HG02943 (cell line): ENCODE measurements around the gene SCN10A.

ENCODE experiments used
- ATAC-seq: cut with Tn5 transposase; IDR thresholded peaks from one replicate; pipeline ENCODE4 v1.9.1; 2021; ENCODE audit warnings: mild to moderate bottlenecking, low read depth, moderate library complexity; ENCODE audit not compliant: unreplicated experiment

Gene SCN10A

DNA sequence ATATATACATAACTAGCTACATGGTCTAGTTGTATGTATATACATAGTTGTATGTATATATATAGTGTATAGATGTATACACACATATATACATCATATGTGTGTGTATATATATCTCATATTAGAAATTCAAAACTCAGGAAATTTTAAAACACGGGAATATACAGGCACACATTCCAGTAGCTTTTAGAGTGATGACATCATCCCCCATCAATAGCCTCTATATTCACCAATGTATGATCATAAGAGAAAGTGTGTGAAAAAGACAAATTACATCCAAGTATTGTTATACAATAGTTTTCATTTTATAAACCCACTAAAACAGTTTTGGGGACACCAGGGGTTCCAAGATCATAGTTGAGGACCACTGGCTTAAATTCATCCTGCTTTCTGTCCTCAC is 23.0 kb downstream of the SCN10A start:
- no peak for ATAC-seq

DNA sequence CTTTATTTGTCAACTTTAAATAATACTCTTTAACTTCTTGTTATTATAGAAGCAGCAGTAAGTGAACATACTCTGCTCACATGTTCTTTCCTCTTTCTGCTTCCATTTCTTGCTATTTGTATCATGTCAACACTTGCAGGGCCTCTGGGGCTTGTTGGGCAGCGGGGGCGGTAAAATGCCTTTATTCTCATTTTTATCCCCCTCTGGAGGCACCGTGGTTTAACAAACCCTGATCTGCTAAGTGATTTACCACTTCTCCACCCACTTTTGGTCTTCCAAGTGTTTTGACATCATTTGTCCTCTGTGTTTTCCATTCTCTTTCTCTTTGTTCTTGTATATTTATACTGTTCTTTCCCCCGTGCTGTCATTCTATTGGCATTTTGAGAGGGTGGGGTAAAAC is 33.9 kb downstream of the SCN10A start:
- ATAC-seq: no peak

DNA sequence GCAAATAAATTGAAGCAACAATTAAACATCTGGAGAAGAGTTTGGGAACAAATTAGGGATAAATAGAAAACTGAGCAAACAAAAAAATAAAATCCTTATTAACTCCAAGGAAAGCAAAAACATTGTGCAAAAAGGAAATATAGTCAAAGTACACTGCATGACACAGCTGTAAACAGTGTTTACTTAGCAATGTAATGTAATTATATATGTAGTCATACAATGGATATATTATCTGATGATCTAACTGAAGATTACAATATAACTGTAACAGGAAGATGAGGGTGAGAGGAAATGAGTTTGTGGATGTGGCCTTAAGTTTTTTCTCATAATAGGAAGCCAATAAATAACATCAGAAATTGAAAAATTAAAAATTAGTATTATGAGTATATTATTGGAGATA is 42.5 kb downstream of the SCN10A start:
- no peak for ATAC-seq

DNA sequence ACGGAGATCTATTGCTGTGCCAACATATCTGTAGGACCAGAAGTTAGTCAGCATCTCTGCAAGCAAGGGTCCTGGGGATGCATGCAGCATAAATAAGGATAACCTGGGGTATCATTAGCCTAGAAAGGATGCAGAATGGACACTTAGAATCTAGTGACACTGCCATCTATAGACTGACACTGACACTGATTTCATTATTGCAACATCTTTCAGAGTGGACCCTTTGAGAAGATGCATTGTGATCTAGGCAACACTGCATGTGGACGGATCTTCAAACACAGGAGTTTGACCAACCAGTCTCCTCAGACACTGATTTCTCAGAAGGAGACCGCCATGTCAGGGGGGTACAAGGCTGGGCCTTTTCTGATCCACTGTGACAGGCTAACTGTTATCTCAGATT is 52.4 kb downstream of the SCN10A start:
- ATAC-seq: no peak

DNA sequence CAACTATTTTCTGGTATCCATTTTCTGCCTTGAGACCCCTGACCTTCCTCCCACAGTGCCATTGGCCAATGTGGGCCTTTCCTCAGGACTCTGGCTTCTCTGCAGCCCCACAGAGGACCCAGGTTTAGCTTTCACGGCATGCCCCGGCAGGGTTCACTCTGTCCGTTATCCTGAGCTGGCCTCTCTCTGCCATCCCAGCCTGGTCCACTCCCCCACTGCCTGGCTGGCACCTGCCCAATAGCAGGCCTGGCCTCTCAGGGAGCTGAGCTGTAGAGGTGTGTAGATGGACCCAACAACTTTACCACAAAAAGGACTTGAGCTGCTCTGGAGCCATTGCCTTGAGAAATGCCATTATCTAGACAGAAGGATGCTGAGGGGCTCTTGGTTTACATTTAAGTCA is 57.5 kb downstream of the SCN10A start:
- no peak for ATAC-seq

DNA sequence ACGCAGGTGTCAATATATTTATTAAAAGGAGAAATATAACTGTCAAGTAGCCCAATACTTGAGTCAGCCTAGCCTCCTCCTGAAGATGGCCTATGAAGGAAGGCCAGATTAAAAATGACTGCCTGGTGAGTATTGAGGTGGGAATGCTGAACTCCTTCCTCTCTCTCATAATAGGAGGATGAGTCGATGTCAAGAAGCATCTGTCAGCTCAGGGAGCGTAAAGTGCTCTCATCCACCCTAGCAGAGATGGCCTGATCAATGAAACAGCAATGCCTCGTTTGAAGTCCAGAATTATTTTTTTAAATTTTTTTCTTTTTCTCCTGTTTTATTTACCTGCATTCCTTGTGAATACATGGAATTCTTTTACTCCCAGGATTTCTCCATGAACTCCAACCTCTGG is 58.3 kb downstream of the SCN10A start:
- ATAC-seq: no peak

DNA sequence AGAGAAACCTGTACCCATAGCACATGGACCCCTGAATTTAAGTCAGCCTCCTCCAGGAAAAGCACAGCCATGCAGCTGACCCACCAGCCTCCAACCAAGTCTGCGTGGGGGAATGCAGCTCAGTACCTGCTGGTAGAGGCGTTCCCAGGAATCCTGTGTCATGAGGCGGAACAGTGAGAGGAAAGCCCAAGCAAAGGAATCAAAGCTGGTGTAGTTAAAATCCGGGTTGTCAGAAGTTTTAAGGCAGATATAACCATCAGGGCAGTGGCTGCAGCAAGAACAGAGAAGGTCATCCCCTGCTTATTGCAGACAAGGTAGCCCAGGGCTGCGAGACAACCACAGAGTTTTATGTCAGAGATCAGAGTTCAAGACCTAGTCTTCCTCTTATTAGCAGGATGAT is 59.1 kb downstream of the SCN10A start:
- no peak for ATAC-seq

DNA sequence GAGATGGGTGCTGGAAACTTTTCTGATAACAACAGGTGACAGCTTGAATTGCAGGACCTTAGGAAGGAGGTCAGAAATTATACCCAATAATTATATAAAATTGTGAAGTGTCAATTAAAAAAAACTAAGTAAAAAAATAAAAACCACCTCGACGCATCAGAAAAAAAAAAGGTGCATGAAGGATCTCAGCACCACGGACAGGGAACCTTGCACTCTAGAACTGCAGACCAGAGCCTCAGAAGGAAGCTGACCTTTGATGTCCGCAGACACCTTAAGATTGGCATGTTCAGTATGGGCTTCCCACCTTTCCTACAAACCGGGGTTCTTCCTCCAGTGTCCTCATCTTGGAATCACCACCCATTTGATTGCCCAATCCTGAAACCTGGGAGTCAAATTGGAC is 60.9 kb downstream of the SCN10A start:
- no peak for ATAC-seq

DNA sequence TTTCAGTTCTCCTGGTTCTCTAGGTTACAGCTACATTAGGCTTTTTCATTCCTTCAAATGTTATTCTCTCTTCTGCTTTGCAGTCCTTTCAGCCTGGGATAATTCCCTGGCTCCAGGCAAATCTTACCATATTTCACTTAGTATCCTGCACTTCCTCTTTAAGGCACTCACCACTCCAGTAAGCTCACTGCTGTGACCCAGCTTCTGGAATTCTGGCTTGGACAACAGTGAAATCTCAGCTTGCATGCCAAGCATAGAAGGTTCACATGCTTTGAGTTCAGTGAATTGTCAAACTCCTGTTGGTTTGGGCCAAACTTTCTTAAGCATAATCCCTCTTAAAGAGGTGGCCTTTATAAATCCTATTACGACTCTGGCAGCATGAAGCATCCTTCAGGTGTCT is 69.4 kb downstream of the SCN10A start:
- ATAC-seq: no peak

DNA sequence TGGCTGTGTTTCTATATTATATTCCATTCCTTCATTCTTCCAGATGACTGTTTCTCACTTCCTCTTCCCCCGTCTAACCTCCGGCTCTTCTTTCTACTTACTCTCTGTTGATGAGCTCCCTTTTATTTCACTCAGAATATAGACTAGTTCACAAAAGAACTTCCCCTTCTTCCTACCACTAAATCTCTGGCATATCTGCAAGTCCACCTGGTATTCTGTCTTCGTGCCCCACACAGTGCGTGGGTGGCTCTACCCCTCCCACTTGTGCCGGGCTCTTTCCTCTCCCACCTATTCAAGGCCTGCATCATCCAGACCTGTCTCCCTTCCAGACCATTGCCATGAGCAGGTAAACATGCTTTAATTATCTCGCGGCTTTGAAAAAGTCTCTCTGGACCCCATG is 73.0 kb downstream of the SCN10A start:
- ATAC-seq: no peak

DNA sequence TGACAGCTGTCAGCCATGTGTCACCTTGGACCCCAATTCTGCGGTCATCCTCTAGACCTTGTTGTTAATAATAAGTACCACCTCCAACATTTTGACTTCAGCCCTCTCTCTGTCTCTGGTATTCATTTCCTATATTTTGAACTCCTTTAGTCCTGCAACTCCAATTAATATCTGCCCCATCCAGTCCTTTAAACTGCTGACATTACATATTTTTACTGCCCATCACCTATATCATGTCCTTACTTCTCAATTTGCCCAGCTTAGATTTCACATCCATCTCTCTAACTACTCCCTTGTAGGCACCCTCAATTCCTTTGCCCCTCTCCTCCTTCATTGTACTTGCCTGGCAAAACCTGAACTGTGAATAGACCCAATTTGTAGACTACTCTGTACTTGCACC is 73.5 kb downstream of the SCN10A start:
- ATAC-seq: no peak

DNA sequence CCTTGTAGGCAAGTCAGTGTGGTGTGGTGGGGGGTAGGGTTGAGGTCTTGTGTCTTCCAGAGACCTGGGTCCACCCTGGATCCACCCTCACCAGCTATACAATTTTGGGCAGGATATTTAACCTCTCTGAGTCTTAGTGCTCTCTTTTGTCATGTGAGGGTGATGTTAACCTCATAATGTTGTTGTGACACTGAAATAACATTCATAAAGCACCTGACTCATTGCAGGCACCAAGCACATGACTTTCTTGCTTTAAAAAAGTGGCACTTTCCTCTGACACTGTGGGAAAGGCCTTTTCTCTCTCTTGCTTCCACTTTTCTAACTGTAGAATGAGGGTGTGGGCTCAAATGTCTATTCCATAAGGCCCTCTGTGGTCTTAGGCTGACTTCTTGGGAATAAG is 75.5 kb downstream of the SCN10A start:
- ATAC-seq: no peak

DNA sequence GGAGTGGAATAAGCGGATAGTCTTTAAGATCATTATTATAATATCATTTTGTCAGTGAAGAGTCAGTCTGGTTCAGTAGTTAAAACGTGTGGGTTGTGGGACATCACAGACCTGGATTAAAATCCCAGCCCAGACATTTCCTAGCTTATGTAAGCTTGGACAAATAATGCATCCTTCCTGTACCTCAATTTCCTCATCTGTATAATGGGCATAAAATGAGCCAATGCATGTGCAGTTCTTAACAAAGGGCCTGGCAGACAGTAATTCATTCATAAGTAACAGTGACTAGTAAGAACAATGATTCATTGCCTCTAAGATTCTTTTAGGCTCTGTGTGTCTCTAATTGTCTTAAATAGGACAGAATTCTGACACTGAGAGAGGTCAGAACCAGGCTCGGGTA is 76.1 kb downstream of the SCN10A start:
- ATAC-seq: no peak

DNA sequence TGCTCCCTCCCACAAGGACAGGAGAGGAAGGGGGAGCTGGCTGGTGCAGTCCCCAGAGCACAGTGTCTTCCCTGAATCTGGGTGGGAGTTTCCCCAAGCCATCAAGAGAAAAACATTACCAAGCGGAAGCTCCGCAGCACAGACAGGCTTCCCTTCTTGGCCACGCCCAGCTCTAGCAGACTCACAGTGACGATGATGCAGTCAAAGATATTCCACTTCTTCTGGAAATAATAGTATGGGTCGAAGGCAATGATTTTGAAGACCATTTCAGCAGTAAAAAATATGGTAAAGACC is 76.7 kb downstream of the SCN10A start:
- ATAC-seq: no peak

DNA sequence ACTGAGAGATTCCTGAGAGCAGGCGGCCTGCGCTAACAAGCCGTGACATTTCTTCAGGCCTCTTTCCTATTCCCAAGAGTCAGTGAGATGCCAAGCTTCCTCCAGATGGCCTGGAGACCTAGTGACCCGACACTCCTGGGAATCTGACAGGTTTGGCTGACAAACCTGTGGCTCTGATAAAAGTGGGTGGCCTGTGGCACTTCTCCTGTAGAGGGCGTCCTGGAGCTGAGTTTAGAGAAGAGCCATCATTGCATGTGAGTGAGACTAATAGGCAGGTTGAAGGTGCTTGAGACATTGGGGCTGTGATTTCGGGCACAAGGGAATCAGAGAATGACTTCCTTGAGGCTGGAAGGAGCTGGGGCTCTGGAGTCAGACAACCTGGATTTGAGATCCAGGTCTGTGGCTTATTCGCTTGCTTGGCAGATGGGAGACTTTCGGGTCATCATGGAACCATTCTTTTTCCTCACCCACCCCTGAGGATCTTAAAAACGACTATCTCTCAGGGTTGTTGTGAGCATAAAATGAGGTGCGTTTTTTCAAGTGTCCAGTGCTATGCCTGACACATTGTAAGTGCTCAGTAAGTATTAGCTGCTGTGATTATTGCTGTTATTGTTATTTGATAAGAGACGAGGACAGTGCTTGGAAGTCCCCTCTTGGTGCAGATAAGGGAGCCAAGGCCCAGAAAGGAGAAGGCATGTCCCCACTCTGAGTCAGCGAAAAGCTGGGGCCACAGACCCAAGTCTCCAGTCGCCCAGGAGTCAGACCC is 77.2 kb downstream of the SCN10A start:
- no peak for ATAC-seq

DNA sequence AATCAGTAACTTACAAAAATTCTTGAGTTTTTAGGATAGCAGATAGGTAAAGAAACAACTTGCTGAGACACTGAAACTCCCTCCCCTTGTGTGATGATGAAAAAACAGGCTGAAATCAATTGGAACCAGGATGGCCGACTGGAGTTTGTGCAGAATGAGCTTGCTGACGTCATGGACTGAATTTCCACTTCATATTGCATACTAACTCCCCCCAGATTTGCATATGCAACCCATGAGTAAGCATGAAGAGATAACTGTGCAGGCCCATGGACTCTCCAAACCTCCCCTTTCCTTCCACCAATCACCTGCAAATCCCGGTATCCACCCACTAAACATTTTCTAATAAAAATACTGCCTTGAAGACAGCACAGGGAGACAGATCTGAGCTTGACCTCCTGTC is 84.5 kb downstream of the SCN10A start:
- no peak for ATAC-seq

DNA sequence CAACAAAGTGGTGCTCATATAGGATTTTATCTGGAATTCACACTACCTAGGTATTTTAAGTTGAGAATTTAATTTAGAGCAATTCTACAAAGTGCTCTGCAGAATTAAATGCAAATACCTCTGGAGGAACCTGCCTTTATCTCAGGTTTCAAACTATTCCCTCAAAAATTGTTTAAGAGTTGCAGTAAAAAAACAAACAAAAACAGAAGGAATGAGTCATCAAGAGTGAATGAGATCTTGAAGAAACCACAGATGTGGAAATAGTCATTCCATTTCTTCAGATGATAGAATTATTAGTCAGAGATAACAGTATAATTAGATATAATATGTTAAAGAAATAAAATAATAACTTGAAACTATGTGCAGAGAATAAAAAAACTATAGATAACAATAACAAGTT is 85.7 kb downstream of the SCN10A start:
- no peak for ATAC-seq

DNA sequence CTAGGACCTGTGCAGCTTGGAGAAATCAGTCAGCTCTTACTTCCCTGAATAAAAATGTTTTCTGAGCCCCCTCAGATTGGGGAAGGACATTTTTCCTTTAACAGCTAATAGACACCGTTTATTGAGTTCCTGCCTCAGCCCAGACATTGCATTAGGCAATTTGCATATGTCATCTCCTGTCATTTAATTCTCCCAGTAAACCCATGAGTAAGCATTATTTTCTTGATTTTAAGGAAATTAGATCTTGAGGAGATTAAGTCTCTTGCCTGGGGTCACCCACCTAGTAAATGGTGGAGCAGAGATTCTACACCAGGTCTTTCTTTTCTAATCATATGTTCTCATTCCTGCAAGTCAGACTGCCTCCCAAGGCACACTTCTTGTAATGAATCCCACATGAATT is 88.0 kb downstream of the SCN10A start:
- ATAC-seq: no peak

DNA sequence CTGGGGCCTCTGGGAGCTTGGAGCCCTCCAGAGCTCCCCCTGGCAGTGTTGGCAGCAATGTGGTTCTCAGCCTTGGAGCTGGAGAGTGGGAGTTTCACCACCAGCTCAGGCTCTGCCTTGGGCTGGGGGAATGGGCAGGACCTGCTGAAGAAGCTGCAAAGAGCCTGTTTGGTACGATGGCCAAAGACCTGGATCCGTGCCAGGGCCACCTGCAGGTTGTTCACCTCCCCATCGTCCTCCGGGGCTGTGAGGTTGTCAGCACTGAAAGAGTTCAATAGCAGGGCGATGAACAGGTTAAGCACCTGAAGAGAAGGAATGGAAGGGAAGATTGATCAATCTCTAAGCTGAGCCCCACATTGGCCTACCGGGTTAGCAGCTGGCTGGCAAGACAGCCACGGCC is 89.3 kb downstream of the SCN10A start:
- ATAC-seq: no peak

DNA sequence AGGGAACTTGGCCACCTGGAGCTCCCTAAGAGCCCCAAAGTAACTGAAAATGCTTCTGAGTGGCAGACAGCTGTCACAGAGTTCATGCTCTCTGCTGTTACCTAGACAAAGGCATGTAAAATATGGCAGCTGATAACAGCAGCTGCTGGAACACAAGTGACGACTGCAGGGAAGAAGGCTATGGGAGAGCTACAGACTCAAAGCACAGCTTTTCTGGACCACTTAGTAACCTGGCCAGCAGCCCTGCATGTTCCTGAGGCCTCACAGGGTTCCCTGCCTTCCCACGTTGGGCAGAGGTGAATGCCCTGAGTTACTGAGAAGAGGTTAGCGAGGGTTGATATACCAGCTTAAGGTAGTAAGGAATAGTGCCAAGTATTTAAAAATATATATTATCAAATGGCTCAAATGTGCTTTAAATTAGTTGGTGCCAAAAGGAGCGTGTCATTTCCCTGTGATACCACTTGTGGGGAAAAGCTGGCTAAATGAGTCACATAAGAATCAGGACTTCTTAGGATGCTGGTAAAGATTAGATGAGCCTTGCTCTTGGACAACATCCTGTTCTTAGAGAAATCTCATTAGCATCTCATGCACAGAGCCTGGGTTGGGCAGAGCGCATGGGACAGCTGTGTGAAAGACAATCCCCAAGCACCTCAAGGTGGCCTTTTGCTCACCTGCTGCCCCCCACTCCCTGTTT is 90.1 kb downstream of the SCN10A start:
- ATAC-seq: no peak

DNA sequence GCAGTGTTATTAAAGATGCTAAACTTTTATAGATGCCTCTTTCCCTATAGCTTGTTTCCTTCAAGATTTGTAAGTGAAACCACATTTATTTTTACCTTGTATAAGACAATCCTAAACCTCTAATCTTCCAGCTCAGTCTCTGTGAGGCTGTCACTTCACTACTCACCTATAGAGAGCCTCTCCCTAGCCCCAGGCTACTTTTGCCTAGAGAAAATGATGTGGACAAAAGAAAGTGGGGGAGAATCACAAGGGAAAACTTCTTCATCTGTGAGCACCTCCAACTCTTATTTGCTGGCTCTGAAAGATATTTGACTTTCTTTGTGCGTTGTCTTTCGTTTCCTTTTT is 91.7 kb downstream of the SCN10A start:
- ATAC-seq: no peak

DNA sequence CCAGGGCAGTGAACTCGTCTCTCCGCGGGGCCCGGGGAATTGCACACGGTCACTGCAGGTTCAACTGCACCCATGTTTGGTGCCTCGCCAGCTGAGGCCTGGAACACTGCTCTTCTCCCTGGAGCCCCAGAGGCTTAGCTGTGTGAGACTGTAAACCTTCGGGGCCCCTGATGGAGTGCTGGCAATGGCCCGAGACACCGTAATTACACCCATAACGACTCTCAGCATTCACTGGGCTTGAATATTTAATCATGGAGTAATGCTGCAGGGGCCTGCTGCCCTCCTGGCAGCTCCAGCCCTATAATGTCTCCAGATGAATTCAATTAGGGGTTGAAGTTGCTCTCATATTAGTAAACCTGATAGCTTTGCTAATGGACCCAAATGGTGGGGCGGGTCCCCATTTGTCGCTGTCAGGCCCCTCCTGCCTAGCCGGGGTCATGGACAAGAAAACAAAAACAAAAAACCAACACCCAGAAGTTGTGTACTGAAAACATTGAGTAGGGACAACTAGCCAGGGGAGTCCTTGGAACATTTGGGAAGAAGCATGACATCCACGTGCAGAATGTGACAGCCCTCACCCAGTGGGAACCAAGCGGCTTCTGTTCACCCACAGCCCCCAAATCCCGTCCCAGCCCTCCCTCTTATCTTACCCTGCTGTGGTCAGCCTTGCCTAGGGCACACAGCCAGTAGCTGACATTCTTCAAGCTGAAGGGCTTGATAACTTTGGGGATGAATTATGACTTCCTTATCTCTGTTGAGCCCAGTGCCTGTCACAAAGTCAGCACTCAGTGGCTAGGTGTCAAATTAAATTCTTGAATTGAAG is 92.2 kb downstream of the SCN10A start:
- no peak for ATAC-seq
